Glomerular visceral epithelial cell (primary cell): ENCODE results near the gene LONP2.
"Not testable (repeated sequence)": the region's sequence is repeated elsewhere in the genome, so short reads cannot be mapped to it uniquely, and the experiment has no call there.

Experiments used
- DNase-seq: peaks from one replicate; pipeline ENCODE4 v3.0.0-alpha.2; 2016; ENCODE audit errors: extremely low spot score

Gene LONP2

GRCh38 chr16:48235058-48235555, 9.0 kb upstream of the LONP2 start:
- DNase-seq, result no peak

- DNase-seq, result no peak
Measured at GRCh38 chr16:48235556-48236136, 8.5 kb upstream of the LONP2 start.

GRCh38 chr16:48236286-48236685, 7.8 kb upstream of the LONP2 start:
- no peak for DNase-seq

GRCh38 chr16:48240147-48240546, 4.0 kb upstream of the LONP2 start:
- DNase-seq, result not testable (repeated sequence)

- no peak for DNase-seq
Measured at GRCh38 chr16:48244863-48245195, 729 bp downstream of the LONP2 start.

- no peak for DNase-seq
Measured at GRCh38 chr16:48246066-48246465, 2.0 kb downstream of the LONP2 start.

GRCh38 chr16:48247311-48247710, 3.2 kb downstream of the LONP2 start, which contains the start of gene ABCC11:
Gene ABCC11, minus strand, starts transcription at chr16:48247539. Its CDS starts 15,618 bp downstream, at chr16:48231921.
- no peak for DNase-seq

GRCh38 chr16:48250520-48251278, 6.6 kb downstream of the LONP2 start:
- DNase-seq, result no peak

- no peak for DNase-seq
Measured at GRCh38 chr16:48252013-48252412, 7.9 kb downstream of the LONP2 start.

GRCh38 chr16:48256579-48257177, 12.6 kb downstream of the LONP2 start:
- DNase-seq, result no peak

GRCh38 chr16:48261569-48261968, 17.5 kb downstream of the LONP2 start:
- no peak for DNase-seq

- no peak for DNase-seq
Measured at GRCh38 chr16:48262631-48263030, 18.5 kb downstream of the LONP2 start.

- no peak for DNase-seq
Measured at GRCh38 chr16:48269011-48269410, 24.9 kb downstream of the LONP2 start.

GRCh38 chr16:48271728-48272127, 27.6 kb downstream of the LONP2 start:
- DNase-seq, result no peak

GRCh38 chr16:48272837-48273421, 28.8 kb downstream of the LONP2 start:
- DNase-seq, result no peak

- no peak for DNase-seq
Measured at GRCh38 chr16:48274476-48274875, 30.4 kb downstream of the LONP2 start.

GRCh38 chr16:48276102-48276501, 32.0 kb downstream of the LONP2 start:
- DNase-seq, result no peak

GRCh38 chr16:48277158-48277557, 33.1 kb downstream of the LONP2 start:
- DNase-seq, result no peak

- no peak for DNase-seq
Measured at GRCh38 chr16:48279199-48279598, 35.1 kb downstream of the LONP2 start.

- DNase-seq, result no peak
Measured at GRCh38 chr16:48280546-48280945, 36.4 kb downstream of the LONP2 start.

GRCh38 chr16:48282636-48283263, 38.6 kb downstream of the LONP2 start:
- DNase-seq, result no peak

- DNase-seq, result no peak
Measured at GRCh38 chr16:48284772-48285409, 40.8 kb downstream of the LONP2 start.
